ENCODE results near the gene NFATC2.
A peak's percentile ranks its signal among the peaks of the same experiment; 100 is the strongest.

NFATC2 gene

DNA sequence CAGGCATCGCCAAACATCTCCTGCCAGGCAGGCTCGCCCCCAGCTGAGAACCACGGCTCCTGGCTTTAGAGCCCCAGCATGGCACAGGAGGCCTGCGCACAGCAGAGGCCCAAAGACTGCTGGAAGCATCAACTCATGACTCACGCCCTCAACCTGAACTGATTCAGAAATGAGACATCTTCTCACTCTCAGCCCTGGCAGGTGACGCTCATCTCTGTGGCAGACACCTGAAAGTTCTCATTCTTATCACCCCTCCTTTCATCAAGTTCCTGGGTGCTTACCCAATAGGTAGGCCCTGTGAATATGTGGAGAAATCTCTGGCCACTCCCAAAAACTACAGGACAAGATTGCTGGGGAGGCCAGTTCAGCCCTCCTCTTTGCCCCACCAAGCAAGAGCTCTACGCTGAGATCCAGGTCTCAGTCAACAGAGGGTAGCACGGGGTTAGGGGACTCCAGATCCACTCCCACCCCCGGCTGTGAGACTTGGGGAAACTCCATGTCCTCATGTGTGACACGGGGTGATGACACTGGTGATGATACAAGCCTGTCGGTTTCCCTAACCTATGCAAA, 11.3 kb downstream of the NFATC2 start:
- Histone ChIP-seq H3K9me3 (ENCODE audit: insufficient read depth, low read depth, low read length) (no peaks in the 10 kb centered on the region), H3F3A (ENCODE audit: low read depth) (0 out of 2 replicates have a peak, but pooled peaks cover 7% of the 10 kb centered on the region), H3K27me3 (ENCODE audit: insufficient read depth, low read length, poor library complexity, severe bottlenecking) (no peaks in the 10 kb centered on the region), H4K20me1 (ENCODE audit: insufficient read depth, low read length, poor library complexity, severe bottlenecking) (peaks cover 36% of the 10 kb centered on the region), H3K4me3 (ENCODE audit: low read length, poor library complexity, severe bottlenecking) (no peak overlapping the region), H3K4me2 (ENCODE audit: low read depth, low read length, poor library complexity, severe bottlenecking) (no peak overlapping the region), H2AFZ (ENCODE audit: low read length) (no peak overlapping the region), H3K79me2 (ENCODE audit: insufficient read depth, low read length) (peaks cover 98% of the 10 kb centered on the region), H3K36me3 (ENCODE audit: insufficient read depth, low read length) (peaks cover 7% of the 10 kb centered on the region; the same call in 1 of the 2 replicates), H3K4me1 (ENCODE audit: insufficient read depth, low read length, poor library complexity, severe bottlenecking) (peaks cover 32% of the 10 kb centered on the region), H3K9ac (ENCODE audit: low read depth, low read length, poor library complexity, severe bottlenecking) (no peak overlapping the region), H3K9me2 (replicated peaks; ENCODE audit: low read depth, low read length) (no peaks in the 10 kb centered on the region)
- TF ChIP-seq, protein P1, sequence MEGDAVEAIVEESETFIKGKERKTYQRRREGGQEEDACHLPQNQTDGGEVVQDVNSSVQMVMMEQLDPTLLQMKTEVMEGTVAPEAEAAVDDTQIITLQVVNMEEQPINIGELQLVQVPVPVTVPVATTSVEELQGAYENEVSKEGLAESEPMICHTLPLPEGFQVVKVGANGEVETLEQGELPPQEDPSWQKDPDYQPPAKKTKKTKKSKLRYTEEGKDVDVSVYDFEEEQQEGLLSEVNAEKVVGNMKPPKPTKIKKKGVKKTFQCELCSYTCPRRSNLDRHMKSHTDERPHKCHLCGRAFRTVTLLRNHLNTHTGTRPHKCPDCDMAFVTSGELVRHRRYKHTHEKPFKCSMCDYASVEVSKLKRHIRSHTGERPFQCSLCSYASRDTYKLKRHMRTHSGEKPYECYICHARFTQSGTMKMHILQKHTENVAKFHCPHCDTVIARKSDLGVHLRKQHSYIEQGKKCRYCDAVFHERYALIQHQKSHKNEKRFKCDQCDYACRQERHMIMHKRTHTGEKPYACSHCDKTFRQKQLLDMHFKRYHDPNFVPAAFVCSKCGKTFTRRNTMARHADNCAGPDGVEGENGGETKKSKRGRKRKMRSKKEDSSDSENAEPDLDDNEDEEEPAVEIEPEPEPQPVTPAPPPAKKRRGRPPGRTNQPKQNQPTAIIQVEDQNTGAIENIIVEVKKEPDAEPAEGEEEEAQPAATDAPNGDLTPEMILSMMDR (conservative IDR thresholded peaks at IDR 0.05; ENCODE audit: low read length): no peak
- TF ChIP-seq EZH2phosphoT487 (IDR thresholded peaks at IDR 0.05; ENCODE audit: borderline replicate concordance): no peak

DNA sequence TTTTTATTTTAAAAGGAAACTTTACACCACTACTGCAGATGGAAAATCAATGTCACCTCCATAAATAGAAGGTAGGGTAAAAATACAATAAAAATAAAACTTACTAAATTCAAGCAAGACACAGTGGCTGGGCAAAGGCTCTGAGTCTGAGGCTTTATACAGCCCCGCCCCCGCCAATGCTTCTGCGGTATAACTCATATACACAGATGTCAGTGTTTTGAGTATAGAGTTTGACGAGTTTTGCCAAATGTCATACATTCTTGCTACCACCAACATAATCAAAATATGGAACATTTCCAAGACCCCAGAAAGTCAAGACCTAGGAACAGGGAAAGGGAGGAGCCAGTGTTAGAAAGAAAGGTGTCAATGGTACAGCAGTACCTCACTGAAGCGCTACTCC, 12.8 kb downstream of the NFATC2 start:
- H3K9me3 ChIP-seq (ENCODE audit: insufficient read depth, low read depth, low read length): no peaks in the 10 kb centered on the region
- H3K4me2 ChIP-seq (ENCODE audit: low read depth, low read length, poor library complexity, severe bottlenecking): no peak overlapping the region
- peaks cover 36% of the 10 kb centered on the region for H3K4me1 ChIP-seq (ENCODE audit: insufficient read depth, low read length, poor library complexity, severe bottlenecking)
- no peaks in the 10 kb centered on the region for H3K27me3 ChIP-seq (ENCODE audit: insufficient read depth, low read length, poor library complexity, severe bottlenecking)
- H3K79me2 ChIP-seq (ENCODE audit: insufficient read depth, low read length): peaks cover 97% of the 10 kb centered on the region
- peaks cover 7% of the 10 kb centered on the region; the same call in 1 of the 2 replicates for H3K36me3 ChIP-seq (ENCODE audit: insufficient read depth, low read length)
- peaks cover 35% of the 10 kb centered on the region for H4K20me1 ChIP-seq (ENCODE audit: insufficient read depth, low read length, poor library complexity, severe bottlenecking)
- H3F3A ChIP-seq (ENCODE audit: low read depth): 0 out of 2 replicates have a peak, but pooled peaks cover 7% of the 10 kb centered on the region
- TF ChIP-seq EZH2phosphoT487 (IDR thresholded peaks at IDR 0.05; ENCODE audit: borderline replicate concordance): no peak
- TF ChIP-seq, protein P1 (conservative IDR thresholded peaks at IDR 0.05; ENCODE audit: low read length): no peak
- no peaks in the 10 kb centered on the region for H3K9me2 ChIP-seq (replicated peaks; ENCODE audit: low read depth, low read length)
- no peak overlapping the region for H3K9ac ChIP-seq (ENCODE audit: low read depth, low read length, poor library complexity, severe bottlenecking)
- H3K4me3 ChIP-seq (ENCODE audit: low read length, poor library complexity, severe bottlenecking): no peak overlapping the region
- H2AFZ ChIP-seq (ENCODE audit: low read length): no peak overlapping the region

DNA sequence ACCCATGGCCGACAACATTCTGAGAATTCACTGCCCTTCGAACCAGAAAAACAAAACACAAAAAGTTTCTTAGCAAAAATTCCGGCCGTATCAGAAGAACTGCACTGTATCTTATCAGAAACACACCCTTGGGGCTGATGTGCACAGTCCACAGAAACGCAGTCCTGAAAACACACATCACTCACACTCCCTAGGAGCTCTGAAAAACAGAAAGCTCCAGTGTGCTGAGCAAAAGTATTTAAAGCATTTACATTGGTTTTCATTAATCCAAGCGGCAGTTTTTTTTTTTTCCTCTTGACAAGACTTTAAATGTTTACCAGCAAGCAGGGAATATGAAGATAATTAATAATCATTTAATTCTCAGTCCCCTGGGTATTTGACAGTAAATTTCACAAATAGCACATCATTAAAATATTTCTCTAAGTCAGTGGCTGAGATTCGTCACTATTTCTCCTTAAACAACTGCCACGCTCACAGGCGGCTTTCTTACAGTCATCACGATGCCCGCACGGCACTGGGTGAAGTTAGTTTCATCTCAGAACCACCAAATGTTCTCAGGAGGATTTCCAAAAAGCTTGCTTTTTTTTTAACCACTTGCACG, 13.3 kb downstream of the NFATC2 start:
- Histone ChIP-seq H4K20me1 (ENCODE audit: insufficient read depth, low read length, poor library complexity, severe bottlenecking) (peaks cover 32% of the 10 kb centered on the region), H3K4me1 (ENCODE audit: insufficient read depth, low read length, poor library complexity, severe bottlenecking) (peaks cover 36% of the 10 kb centered on the region), H3K79me2 (ENCODE audit: insufficient read depth, low read length) (peaks cover 99% of the 10 kb centered on the region), H3K36me3 (ENCODE audit: insufficient read depth, low read length) (peaks cover 7% of the 10 kb centered on the region; the same call in 1 of the 2 replicates), H3K4me3 (ENCODE audit: low read length, poor library complexity, severe bottlenecking) (no peak overlapping the region), H3K9me3 (ENCODE audit: insufficient read depth, low read depth, low read length) (no peaks in the 10 kb centered on the region), H3K9ac (ENCODE audit: low read depth, low read length, poor library complexity, severe bottlenecking) (no peak overlapping the region), H3K27me3 (ENCODE audit: insufficient read depth, low read length, poor library complexity, severe bottlenecking) (no peaks in the 10 kb centered on the region), H3F3A (ENCODE audit: low read depth) (0 out of 2 replicates have a peak, but pooled peaks cover 7% of the 10 kb centered on the region), H3K9me2 (replicated peaks; ENCODE audit: low read depth, low read length) (no peaks in the 10 kb centered on the region), H3K4me2 (ENCODE audit: low read depth, low read length, poor library complexity, severe bottlenecking) (peak overlapping the region; percentile 30), H2AFZ (ENCODE audit: low read length) (no peak overlapping the region)
- no peak for TF ChIP-seq EZH2phosphoT487 (IDR thresholded peaks at IDR 0.05; ENCODE audit: borderline replicate concordance)
- TF ChIP-seq, protein P1 (conservative IDR thresholded peaks at IDR 0.05; ENCODE audit: low read length): no peak
